IMR-90 (cell line): ENCODE data around the gene CD28. TPM values are rescaled to one million over a fixed set of nuclear protein-coding genes. Genes with fewer than 3 reads are reported as not detected.
A peak's percentile ranks its signal among the peaks of the same experiment; 100 is the strongest.

ENCODE experiments used
- ATAC-seq: fragments of 200-7000 bp; cut with Tn5 transposase; 2 replicates; pipeline ENCODE4 v1.9.1; 2020; ENCODE audit warnings: low read depth, mild to moderate bottlenecking, moderate library complexity
- BruUV-seq: library from RNA; stranded (reverse); fragments of 400-500 nt; replicated peaks from 2 replicates; lab custom pipeline; 2021; lab: Mats Ljungman, UMichigan
- CTCF ChIA-PET: fragments of 300-600 bp; formaldehyde crosslinking; extraction: SDS; loops from one replicate; lab custom pipeline; 2021; ENCODE audit warnings: antibody characterized with exemption; lab: Yijun Ruan, JAX
- POLR2A ChIA-PET: fragments of 300-600 bp; sonication (Branson Sonifier 250); formaldehyde crosslinking; loops from one replicate; lab custom pipeline; 2022; ENCODE audit warnings: antibody characterized with exemption; ENCODE audit not compliant: unreplicated experiment; lab: Charles Lee
- DNase-seq: peaks from one replicate; pipeline ENCODE4 v3.0.0; 2013
- H2AFZ ChIP-seq: replicated peaks from 2 replicates; pipeline ENCODE3; 2013; ENCODE audit warnings: low read length, mild to moderate bottlenecking; ENCODE audit not compliant: poor library complexity
- H2AK5ac ChIP-seq: 2 replicates; pipeline ENCODE4 v1.6.1; 2013; ENCODE audit warnings: low read depth, low read length, inconsistent platforms
- H2AK9ac ChIP-seq: replicated peaks from 2 replicates; pipeline ENCODE3; 2013; ENCODE audit warnings: mild to moderate bottlenecking, low read depth, low read length, moderate library complexity; ENCODE audit not compliant: poor library complexity
- H2BK120ac ChIP-seq: 2 replicates; pipeline ENCODE4 v1.6.1; 2013; ENCODE audit warnings: low read depth, low read length, inconsistent platforms
- H2BK15ac ChIP-seq: 3 replicates; pipeline ENCODE4 v1.6.1; 2013; ENCODE audit warnings: low read depth, low read length, inconsistent platforms
- H2BK20ac ChIP-seq: 2 replicates; pipeline ENCODE4 v1.6.1; 2013; ENCODE audit warnings: low read depth, mild to moderate bottlenecking, inconsistent platforms, low read length, moderate library complexity
- H2BK5ac ChIP-seq: 2 replicates; pipeline ENCODE4 v1.6.1; 2013; ENCODE audit warnings: mild to moderate bottlenecking, low read depth, low read length, inconsistent platforms; ENCODE audit not compliant: poor library complexity, severe bottlenecking
- H3K14ac ChIP-seq: replicated peaks from 2 replicates; pipeline ENCODE4 v1.6.1; 2013; ENCODE audit warnings: low read depth, low read length, inconsistent platforms
- H3K18ac ChIP-seq: 2 replicates; pipeline ENCODE4 v1.6.1; 2013; ENCODE audit warnings: low read depth, low read length, control low read depth
- H3K23ac ChIP-seq: 2 replicates; pipeline ENCODE4 v1.6.1; 2013; ENCODE audit warnings: low read depth, low read length, inconsistent platforms
- H3K27ac ChIP-seq: 2 replicates; pipeline ENCODE4 v1.5.1; 2013; ENCODE audit warnings: mild to moderate bottlenecking, control low read depth, low read length; ENCODE audit not compliant: insufficient read depth
- H3K27me3 ChIP-seq: 2 replicates; pipeline ENCODE4 v1.6.1; 2013; ENCODE audit warnings: low read length; ENCODE audit not compliant: control insufficient read depth, insufficient read depth
- H3K36me3 ChIP-seq: 2 replicates; pipeline ENCODE4 v1.6.1; 2013; ENCODE audit warnings: low read length, mixed read lengths; ENCODE audit not compliant: control insufficient read depth, insufficient read depth
- H3K4ac ChIP-seq: 2 replicates; pipeline ENCODE4 v1.6.1; 2013; ENCODE audit warnings: low read depth, low read length, inconsistent platforms
- H3K4me1 ChIP-seq: 2 replicates; pipeline ENCODE4 v1.6.1; 2013; ENCODE audit warnings: low read length, mixed read lengths; ENCODE audit not compliant: control insufficient read depth, insufficient read depth
- H3K4me2 ChIP-seq: 2 replicates; pipeline ENCODE4 v1.6.1; 2013; ENCODE audit warnings: low read depth, mild to moderate bottlenecking, control low read depth, low read length, moderate library complexity
- H3K4me3 ChIP-seq: 2 replicates; pipeline ENCODE4 v1.5.1; 2013; ENCODE audit warnings: low read depth, mild to moderate bottlenecking, control low read depth, low read length, moderate library complexity; ENCODE audit not compliant: insufficient read depth
- H3K56ac ChIP-seq: 2 replicates; pipeline ENCODE4 v1.6.1; 2013; ENCODE audit warnings: low read length, inconsistent platforms; ENCODE audit not compliant: insufficient read depth; ENCODE audit errors: extremely low read depth
- H3K79me1 ChIP-seq, 2 experiments: 2 replicates each; pipeline ENCODE4 v1.6.1; 2013; ENCODE audit warnings: low read length in 2 of 2, inconsistent platforms in 1 of 2, low read depth in 1 of 2
- H3K9ac ChIP-seq: 2 replicates; pipeline ENCODE4 v1.6.1; 2013; ENCODE audit warnings: low read depth, low read length, control low read depth
- H3K9me1 ChIP-seq: 2 replicates; pipeline ENCODE4 v1.6.1; 2013; ENCODE audit warnings: low read length, inconsistent platforms; ENCODE audit not compliant: insufficient read depth
- H3K9me3 ChIP-seq: 2 replicates; pipeline ENCODE4 v1.6.1; 2013; ENCODE audit warnings: low read length; ENCODE audit not compliant: control insufficient read depth, insufficient read depth
- H4K20me1 ChIP-seq: 2 replicates; pipeline ENCODE4 v1.6.1; 2013; ENCODE audit warnings: low read length, inconsistent platforms; ENCODE audit not compliant: insufficient read depth
- H4K5ac ChIP-seq: 2 replicates; pipeline ENCODE4 v1.6.1; 2013; ENCODE audit warnings: mild to moderate bottlenecking, low read depth, low read length, control low read depth
- H4K8ac ChIP-seq, 2 experiments: 2 replicates each; pipeline ENCODE4 v1.6.1; 2013; ENCODE audit warnings: low read depth in 2 of 2, low read length in 2 of 2, control low read depth in 1 of 2, inconsistent platforms in 1 of 2
- H4K91ac ChIP-seq: 2 replicates; pipeline ENCODE4 v1.6.1; 2013; ENCODE audit warnings: low read depth, low read length, inconsistent platforms; ENCODE audit not compliant: insufficient read depth
- CEBPB ChIP-seq: IDR thresholded peaks from 2 replicates; pipeline ENCODE4 v1.6.1; 2012; ENCODE audit warnings: low read depth, low read length, improper control_type of control experiment
- RFX5 ChIP-seq: IDR thresholded peaks from 2 replicates; pipeline ENCODE4 v1.8.0; 2012; ENCODE audit warnings: low read depth, mild to moderate bottlenecking, low read length, moderate library complexity
- WGBS, 2 experiments: methylation state at CpG; one replicate each; pipeline versions ENCODE4 v1.1.5 to v1.1.7; 2013; ENCODE audit warnings: missing lambda C conversion rate in 2 of 2; ENCODE audit not compliant: insufficient read length in 1 of 2; ENCODE audit errors: extremely low coverage in 2 of 2; 5-methylcytosine and 5-hydroxymethylcytosine counted together
- dilution Hi-C: fragments of 300-500 bp; cut with HindIII; formaldehyde crosslinking; loops from one replicate; pipeline ENCODE4 v1.14.3; 2018; ENCODE audit warnings: low sequenced_read_pairs; ENCODE audit not compliant: unreplicated experiment
- in situ Hi-C: fragments of 300-500 bp; cut with MboI; formaldehyde crosslinking; loops from 3 replicates; pipeline ENCODE4 v1.14.3; 2019; ENCODE audit warnings: low sequenced_read_pairs, inconsistent platforms, mixed read lengths
- intact Hi-C: fragments of 100-400 bp; cut with micrococcal nuclease; formaldehyde crosslinking; loops from 2 replicates; pipeline ENCODE4 v1.10.0; 2022
- polyA plus RNA-seq, 3 experiments: library from polyadenylated mRNA; depleted of rRNA; stranded (reverse); fragments of >200 nt; gene quantifications; 2 replicates each; pipeline ENCODE4 v1.2.3, GENCODE V29; 2012; ENCODE audit warnings: low replicate concordance in 1 of 3
- total RNA-seq: library from RNA; depleted of rRNA; stranded (reverse); fragments of >200 nt; gene quantifications from 2 replicates; pipeline ENCODE4 v1.2.3, GENCODE V29; 2012

The CD28 gene
- total and polyA plus RNA-seq, 2 of the 4 experiments (the other 2 are of a cell fraction) = not detected

- peaks cover 10% of the 10 kb centered on the region for H3K4me1 ChIP-seq
- H3K9ac ChIP-seq = no peak overlapping the region
- no peak for ATAC-seq
Observed at GRCh38 chr2:203786549-203787351, 80.3 kb downstream of the CD28 start.

More at GRCh38 chr2:203786549-203787351, 80.3 kb downstream of the CD28 start:
- H3K27me3 ChIP-seq = no peaks in the 10 kb centered on the region
- ChIA-PET POLR2A (no interaction called here), CTCF (interaction anchor here (0.7 kb wide), 1 partner anchor 13 kb away, joined by 3 read pairs; no protein-coding TSS in a partner anchor)
- BruUV-seq = no TSS peak
- TF ChIP-seq CEBPB (peak; percentile 89), RFX5 (no peak)
- H3K9me3 ChIP-seq = no peaks in the 10 kb centered on the region
- H4K20me1 ChIP-seq = no peaks in the 10 kb centered on the region
- H3K14ac ChIP-seq = no peak overlapping the region
- no peak overlapping the region for H2BK20ac ChIP-seq
- no peak overlapping the region for H3K4ac ChIP-seq
- H3K4me2 ChIP-seq = no peak overlapping the region
- in situ Hi-C loops (no loop called here), intact Hi-C loops (no loop called here), dilution Hi-C loops (no loop called here)
- 0 out of 2 replicates have a peak, but pooled peaks cover 8% of the 10 kb centered on the region for H3K9me1 ChIP-seq
- H4K91ac ChIP-seq = peak overlapping the region; percentile 21; the same call in 1 of the 2 replicates
- no peak overlapping the region for H3K4me3 ChIP-seq
- WGBS, 2 experiments = 40% methylated on average over 1 of the region's 6 CpGs; no CpG with 5 or more reads in 1 of the 2 experiments
- H2AFZ ChIP-seq = no peak overlapping the region
- H3K23ac ChIP-seq = no peak overlapping the region
- no peak overlapping the region for H2BK5ac ChIP-seq
- DNase-seq = peak; percentile 52
- H3K56ac ChIP-seq = no peak overlapping the region
- no peak overlapping the region for H2AK5ac ChIP-seq
- peak overlapping the region; percentile 24; the same call in 1 of the 2 replicates for H3K18ac ChIP-seq
- no peak overlapping the region for H4K5ac ChIP-seq
- H3K27ac ChIP-seq = no peak overlapping the region
- H2BK15ac ChIP-seq = no peak overlapping the region
- H2AK9ac ChIP-seq = no peak overlapping the region
- H3K36me3 ChIP-seq = no peaks in the 10 kb centered on the region
- no peaks in the 10 kb centered on the region for H3K79me1 ChIP-seq
- peak overlapping the region in 1 of 2 experiments; percentile 68; a peak in 1 of 4 replicates for H4K8ac ChIP-seq
- H2BK120ac ChIP-seq = no peak overlapping the region
